HG03558 (cell line): ENCODE measurements around the gene NUP62.

ENCODE experiments used
- ATAC-seq: cut with Tn5 transposase; IDR thresholded peaks from one replicate; pipeline ENCODE4 v1.9.1; 2021; ENCODE audit warnings: moderate number of reproducible peaks; ENCODE audit not compliant: unreplicated experiment; ENCODE audit errors: extremely low read depth

The NUP62 gene

DNA sequence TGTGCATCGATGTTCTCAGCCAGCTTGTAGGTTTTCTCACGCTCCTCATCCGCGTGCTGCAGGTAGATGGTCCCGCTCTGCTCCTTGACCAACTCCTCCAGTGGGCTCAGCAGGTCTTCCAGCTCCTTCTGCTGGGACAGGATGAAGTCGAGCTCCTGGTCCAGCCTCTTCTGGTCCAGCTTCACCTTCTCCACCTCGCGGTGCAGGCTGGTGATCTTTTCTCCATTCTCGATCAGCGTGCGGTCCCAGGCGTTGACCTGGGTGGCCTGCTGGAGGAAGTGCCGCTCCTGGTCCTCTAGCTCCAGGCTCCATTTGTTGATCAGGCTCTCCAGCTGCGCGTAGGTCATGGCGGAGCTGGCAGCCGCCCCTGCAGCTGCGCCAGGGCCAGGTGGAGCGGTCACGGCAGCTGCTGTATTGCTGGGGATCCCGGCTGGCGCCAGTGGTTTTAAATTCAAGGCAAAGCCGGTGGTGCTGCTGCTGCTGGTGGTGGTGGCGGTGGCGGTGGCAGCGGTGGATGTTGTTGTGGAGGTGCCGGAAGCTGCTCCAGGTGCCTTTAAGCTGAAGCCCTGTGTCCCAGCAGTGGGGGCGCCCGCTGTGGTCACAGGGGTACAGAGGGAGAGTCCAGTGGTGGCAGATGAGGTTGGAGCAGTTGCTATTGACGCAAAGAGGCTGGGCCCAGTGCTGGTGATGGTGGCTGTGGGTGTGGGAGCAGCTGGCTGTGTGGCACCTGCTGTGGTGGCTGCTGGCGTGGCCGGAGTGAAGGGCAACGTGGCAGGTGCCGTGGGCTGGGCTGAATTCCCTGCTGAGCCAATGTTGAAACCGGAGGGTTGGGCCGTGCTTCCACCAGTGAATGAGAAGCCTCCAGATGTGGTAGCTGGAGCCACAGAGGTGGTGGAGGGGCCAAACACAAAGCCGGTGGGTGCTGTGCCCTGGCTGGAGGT is 20.6 kb downstream of the NUP62 start:
- no peak for ATAC-seq

DNA sequence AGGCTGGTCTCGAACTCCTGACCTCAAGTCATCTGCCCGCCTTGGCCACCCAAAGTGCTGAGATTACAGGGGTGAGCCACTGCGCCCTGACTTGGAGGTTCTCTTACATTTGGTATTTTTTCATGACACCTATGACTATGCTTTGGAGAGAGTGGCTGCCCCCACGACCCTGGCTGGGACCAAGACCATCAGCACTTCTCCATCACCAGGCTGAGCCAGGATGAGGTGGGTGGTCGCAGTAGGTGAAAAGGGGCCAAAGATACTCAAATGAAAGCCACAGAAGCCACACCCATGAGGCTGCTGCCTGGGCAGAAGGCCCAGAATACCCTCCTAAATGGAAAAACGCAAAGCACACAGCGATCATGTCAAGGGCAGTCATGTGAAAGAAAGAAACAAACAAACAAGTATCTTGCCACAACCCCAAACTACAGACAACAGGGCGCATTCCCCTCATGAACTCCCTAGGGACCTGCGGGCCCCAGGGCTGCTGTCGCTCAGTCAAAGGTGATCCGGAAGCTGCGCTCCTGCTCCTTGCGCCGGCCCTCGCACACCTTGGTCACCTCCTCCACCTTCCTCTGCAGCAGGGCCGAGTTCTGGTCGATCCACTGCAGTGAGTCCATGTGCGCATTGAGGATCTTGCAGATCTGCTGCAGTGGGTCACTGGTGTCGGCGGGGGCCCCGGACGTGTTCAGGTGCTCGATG is 21.4 kb downstream of the NUP62 start:
- no peak for ATAC-seq

DNA sequence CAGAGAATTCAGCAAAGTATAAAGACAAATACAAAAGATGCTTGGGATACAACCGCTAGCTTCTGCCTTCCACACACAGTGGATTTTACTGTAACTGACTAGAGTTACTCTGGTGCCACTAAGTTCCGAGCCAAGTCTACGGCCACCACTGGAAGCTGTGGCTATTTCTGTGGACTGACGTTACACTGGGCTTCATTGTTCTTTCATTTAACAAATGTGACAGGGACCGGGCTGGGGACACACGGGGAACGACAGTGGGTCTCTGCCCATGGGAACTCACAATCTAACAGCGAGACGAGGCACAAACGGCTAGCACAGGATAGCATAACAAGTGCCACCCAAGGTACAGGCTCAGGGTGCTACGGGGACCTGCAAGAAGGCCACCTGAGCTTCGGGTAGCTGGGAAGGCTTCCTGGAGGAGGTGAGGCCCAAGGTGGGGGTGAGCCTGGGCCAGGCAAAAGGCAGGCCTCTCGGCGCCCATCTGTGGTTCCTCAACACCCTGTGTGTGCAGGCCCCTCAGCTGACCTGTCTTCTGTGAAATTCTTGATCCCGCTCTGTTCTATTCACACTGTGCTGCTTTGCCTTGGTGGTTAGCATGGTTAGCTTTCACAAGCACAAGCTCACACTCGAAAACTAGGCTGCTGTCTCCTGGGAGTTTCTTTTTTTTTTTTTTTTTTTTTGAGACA is 22.3 kb downstream of the NUP62 start:
- no peak for ATAC-seq

DNA sequence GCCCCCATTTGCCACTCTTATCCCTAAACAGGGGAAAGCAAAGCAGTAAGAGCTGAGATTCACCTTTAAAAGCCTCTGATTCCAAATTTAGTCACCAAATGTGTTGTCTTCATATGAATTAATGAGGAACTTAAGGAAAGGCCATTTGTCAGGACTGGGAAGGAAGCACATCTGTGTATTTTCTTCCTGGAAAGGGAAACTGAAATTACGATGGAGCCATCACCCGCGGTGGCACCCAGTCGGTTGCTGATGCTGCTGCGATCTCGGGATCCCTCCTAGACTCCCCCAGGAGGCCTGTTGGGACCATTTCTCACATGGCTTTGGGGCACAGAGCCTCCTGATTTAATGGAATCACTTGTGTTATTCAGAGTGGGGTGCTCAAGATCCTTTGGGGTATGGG is 25.2 kb downstream of the NUP62 start:
- ATAC-seq: no peak

DNA sequence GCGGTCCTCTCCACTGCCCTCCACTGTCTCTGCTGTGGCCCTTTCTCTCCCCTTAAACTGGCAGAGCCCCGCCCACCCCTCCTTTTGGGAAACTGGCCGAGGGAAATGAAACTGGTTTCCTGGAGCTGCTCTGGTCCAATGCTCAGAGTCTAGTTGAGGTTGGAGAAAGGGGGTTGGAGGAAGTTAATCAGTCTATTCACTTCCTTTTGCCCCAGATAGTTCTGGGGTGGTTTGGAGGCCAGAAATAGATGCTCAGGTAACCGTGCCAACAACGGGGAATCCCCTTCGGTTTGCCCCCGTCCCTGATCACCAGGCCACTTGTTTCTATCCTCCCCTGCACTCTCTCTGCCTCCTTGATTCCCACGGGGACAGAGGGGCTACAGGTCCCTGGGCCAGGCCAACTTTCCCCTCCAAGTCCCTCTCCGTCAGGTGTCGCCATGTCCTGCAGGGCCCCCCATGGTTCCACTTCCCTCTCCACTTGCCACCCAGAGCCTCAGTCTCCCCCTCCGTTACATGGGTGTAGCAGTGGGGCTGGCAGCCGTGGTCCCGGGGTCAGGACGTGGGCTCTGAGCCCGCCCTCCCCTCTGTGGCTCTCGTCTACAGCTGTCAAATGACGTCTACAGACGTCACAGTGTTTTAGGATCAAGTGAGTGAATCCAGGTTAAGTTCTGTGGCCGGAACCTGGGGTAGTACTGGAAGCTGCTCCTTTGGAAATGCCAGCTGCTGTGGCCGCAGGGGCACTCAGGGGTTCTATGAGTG is 32.3 kb downstream of the NUP62 start, which contains the start of gene IL4I1:
TSS of gene IL4I1 (minus strand) at position 25 of the 759 bp plus-strand sequence. CDS start 727 bp downstream, outside the sequence.
- ATAC-seq: no peak

DNA sequence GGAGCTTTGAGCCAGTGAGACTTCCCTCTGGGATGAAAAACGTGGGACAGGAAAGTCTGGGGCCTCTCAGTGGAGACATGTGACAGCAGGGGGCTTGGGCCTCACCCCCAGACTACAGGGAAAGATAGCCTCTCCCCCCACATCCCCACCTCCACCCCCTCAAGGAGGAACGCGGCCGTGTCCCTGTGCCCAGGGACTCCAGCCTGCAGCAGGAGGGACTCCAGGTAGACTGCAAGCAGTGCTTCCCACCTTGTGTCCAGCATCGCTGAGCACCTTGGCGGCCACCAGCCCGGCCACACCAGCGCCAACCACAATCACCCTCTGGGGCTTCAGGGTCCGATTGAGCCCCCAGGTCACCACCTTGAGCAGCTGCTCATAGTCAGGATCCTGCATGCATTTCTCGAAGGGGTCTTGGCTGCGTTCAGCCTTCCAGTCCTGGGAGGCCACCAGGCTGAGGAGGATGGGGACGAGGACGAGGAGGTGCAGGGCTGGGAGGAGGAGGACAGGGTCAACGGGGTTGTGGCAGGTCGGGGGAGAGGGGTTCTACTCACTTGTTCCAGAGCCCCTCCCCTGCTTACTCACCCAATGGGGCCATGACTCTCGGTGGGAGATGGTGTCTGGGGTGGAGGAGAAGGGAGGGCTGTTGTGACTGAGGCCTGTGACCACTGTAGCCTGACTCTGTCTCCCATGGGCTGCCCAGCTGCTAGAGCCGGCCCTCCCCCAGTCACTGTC is 33.6 kb downstream of the NUP62 start:
- no peak for ATAC-seq

DNA sequence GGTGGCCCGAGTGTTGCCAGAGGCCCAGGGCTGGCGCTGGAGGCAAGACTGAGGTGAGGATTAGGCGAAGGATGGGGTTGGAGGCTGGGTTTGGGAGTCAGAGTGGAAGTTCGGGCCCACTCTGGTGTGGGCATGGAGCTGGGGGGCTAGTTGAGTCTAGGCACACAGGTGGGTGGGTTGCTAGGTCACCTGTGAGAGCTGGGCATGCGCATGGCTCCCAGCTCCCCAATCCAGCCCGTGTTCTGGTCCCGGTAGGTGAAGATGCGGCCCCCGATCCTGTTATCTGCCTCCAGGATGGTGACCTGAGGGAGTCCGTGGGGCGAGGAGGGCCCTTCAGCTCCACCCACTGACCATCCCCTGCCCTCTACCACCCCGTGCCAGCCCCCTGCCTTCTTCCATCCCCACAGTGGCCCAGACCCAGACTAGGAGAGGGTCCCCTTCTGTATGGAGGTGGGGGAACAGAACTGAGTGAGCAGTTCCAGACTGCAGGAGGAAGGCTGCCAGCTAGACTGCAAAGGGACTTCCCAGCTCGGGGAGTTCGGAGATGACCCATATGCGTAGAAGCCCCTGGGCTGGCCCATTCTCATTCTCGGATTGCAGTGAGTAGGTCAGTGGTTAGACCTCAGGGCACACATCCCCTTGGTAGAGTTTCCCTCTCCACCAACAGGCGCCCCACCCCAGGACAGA is 34.3 kb downstream of the NUP62 start:
- ATAC-seq: no peak

DNA sequence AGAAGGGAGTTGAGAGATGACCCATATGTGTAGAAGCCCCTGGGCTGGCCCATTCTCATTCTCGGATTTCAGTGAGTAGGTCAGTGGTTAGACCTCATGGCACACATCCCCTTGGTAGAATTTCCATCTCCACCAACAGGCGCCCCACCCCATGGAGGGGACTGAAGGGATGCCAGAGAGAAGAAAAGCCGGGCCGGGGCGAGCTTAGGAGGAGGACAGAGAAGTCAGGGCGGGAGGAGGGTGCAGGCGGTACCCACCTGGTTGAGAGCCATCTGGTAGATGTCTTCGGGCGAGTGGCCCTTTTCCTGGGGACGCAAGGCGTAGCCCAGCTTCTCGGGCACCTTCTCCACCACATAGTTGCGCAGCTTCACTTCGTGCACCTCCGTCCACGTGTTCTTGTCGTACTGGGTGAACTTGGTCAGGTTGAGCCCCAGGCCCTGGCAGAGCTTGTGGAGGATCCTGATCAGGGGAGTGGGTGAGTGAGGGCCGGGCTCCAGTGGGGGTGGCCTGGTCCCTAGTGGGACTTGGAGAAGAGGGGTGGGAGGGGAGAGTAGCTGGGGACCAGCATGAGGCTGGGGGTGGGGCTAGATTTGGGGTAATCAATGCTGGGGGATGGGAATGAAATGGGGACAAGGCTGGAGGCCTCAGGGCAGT is 35.2 kb downstream of the NUP62 start:
- no peak for ATAC-seq

DNA sequence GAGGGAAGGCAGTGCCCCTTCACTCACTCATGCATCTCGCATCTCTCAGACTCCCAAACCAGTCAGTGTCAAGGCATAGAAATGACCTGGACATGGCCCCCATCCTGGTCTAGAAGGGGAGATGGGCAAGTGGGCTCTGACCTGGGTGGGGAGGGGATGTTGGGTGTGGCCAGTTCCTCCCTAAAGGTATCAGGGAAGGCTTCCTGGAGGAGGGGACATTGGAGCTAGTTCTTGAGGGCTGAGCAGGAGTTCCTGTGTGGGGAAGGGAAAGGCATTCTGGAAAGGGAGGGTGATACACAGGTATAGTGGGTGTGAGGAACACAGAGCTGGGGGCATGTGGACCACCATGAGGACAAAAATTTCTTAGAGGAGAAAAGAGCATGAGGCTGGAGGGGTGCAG is 36.6 kb downstream of the NUP62 start:
- ATAC-seq: no peak

DNA sequence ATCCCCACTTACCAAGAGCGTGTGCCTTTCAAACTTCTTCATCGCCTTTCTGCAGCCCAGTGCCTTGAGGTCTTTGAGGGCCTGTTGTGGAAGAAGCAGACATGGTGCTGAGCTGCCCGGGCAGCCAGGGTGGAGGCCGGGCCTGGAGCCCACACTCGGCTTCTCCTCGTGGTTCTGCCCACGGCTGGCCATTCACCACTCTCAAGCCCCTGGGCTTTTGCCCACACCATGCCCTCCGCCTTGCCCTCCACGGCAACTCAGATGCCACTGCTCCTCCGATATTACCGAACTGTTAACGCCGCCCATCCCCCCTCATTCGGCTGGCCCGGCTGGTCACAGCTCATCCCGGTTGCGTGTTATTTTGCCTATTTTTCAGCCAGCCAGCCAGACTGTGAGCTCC is 37.9 kb downstream of the NUP62 start:
- no peak for ATAC-seq

DNA sequence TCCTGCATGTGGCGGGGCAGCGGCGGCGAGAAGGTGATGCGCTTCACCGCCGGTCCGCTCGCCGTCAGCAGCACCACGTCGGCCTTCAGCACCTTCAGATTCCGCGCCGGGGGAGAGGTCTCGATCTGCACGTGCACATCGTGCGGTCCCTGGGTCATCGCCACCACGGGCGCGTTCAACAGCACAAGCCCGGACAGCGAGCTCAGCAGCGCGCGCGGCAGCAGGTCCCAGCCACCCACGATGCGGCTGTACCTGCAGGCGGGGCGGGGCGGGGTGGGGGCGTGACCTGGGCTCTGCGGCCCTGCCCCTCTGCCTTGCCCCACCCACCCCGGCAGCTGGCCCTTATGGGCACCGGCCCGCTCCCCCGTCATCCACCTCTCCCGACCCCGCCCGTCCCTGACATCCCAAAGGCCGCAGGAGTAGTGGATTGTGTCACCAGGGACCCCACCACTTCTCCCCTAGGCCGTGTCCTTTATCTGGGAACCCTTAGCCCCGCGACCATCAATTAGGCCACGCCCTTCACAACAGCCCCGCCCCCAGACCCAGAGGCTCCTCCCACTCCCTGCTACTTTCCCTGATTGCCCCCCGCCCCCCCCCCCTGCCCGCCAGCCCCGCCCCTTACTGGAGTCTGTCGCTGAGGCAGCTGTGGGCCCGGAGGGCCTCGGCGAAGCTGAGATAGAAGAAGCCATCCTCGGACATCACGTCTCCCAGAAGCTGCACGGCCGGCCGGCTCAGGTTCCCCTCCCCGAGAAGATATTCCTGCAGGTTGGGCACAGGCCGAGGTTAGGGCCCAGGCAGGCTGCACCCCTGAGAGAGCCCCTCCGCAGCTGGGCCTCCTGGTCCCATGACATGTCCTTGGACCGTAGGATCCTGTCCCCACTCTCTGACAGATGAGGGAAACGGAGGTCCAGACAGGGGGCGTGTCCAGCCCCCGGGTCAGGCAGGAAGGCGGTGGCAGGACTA is 38.7 kb downstream of the NUP62 start:
- no peak for ATAC-seq

DNA sequence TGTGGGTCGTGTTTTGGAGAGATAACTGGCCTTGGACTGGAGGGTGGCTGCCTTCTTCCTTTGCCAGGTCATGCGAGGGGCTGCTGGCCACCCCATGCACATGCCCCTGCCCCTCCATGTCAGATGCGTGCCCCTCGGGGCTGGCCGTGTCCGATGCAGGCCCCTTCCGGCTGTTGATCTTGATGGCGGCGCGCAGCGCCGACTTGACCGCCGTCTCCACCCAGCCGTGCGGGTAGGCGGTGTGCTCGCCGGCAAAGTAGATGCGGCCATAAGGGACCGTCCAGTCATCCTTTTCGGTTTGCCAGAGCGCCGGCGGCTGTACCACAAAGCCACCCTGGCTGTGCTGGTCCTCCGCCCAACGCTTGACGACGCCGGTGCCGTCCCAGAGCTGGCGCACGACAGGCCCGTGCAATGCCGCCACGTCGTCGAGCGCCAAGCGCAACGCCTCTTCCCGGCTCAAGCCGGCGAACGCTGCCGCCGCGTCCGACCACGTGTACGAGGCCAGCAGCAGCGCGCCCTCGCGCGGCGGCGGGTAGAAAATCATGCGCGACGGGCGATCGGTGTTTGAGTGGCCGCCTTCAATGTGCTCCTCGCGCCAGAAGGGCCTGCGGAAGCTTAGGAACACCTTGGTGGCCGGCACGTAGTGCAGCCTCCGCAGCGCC is 39.5 kb downstream of the NUP62 start:
- ATAC-seq: no peak

DNA sequence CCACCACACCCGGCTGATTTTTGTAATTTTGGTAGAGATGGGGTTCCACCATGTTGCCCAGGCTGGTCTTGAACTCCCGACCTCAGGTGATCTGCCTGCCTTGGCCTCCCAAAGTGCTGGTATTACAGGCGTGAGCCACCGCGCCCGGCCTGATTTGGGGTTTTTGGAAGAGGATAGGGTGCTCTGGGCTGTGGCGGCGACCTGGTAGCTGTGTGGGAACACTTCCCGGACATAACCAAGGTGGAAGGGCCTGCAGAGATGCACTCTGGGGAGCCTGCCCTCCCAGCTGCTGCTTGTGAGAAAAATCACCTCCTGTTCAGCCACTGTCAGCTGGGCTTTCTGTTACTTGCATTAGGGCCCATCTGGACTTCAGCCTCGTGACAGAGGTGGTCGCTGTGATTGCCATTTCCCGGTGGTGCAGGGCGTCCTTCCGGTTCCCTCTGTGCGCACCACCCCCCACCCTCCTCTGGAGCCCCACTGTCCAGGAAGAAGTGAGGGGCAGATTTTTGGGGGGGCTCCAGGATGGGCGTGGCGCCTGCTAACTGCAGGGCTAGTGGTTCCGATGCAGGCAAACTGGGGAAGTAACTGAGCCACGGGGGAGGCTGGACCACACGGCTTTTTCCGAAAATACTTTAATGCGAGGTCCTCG is 40.1 kb downstream of the NUP62 start:
- ATAC-seq: no peak

DNA sequence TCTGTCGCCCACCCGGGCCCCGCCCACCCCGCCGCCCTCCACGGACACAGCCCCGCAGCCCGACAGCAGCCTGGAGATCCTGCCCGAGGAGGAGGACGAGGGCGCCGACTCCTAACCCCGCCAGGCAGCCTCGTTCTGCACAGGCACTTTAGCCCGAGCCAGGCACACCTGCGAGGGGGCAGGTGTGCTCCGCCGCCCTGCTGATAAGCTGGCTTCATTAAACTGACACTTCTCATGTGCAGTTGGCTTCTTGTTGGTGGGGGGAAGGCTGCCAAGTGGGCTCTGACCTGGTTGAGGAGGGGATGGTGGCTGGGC is 40.8 kb downstream of the NUP62 start:
- ATAC-seq: no peak

DNA sequence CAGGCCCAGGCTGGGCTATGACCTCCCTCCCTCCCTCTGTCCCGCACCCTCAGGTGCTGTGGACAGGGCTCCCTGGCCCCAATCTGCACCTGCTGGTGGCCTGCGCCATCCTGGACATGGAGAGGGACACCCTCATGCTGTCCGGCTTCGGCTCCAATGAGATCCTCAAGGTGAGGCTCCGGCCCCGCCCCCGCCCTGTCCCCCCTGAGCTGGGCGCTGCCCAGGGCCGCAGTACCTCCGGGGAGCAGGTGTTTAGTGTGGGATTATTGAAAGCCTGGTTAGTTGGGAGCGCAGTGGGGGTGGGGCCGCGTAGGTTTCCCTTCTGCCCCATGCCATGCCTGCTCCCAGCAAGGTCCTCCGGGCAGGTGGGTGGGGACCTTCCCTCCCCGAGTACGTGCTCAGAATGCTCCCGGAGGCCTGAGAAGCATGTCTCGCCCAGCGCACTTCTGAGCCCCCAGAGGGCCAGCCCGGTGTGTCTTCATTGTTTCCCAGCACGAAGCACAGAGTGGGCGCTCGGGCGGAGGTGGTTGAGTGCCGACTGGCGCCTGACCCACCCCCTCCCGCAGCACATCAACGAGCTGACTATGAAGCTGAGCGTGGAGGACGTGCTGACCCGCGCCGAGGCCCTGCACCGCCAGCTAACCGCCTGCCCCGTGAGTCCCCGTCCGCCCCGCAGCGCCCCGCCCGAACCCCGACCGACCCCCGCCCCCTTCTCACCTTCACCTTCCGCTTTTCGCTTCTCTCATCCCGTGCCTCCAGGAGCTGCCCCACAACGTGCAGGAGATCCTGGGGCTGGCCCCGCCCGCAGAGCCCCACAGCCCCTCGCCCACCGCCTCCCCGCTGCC is 41.4 kb downstream of the NUP62 start:
- no peak for ATAC-seq
